ENCODE data around the gene YPEL2. TPM values are rescaled to one million over a fixed set of nuclear protein-coding genes. Genes with fewer than 3 reads are reported as not detected.

Gene YPEL2
- total RNA-seq, 2 experiments from 2014 or later: 0.88 to 3.1 TPM

DNA sequence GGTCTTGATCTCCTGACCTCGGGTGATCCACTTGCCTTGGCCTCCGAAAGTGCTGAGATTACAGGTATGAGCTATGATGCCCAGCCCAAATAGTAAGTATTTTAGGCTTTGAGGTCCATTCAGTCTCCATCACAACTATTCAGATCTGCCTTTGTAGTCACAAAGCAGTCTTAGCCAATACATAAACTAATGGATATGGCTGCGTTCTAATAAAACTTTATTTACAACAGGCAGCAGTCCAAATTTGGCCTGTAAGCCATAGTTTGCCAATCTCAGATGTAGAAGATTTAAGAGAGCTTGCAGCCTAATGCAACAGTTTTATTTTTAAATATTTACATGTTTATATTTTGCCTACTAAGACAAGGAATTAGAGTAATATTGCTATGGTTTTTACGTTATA, 111.7 kb downstream of the YPEL2 start:
- no peak for DNase-seq (ENCODE audit: low spot score)
- TF ChIP-seq, protein P1, sequence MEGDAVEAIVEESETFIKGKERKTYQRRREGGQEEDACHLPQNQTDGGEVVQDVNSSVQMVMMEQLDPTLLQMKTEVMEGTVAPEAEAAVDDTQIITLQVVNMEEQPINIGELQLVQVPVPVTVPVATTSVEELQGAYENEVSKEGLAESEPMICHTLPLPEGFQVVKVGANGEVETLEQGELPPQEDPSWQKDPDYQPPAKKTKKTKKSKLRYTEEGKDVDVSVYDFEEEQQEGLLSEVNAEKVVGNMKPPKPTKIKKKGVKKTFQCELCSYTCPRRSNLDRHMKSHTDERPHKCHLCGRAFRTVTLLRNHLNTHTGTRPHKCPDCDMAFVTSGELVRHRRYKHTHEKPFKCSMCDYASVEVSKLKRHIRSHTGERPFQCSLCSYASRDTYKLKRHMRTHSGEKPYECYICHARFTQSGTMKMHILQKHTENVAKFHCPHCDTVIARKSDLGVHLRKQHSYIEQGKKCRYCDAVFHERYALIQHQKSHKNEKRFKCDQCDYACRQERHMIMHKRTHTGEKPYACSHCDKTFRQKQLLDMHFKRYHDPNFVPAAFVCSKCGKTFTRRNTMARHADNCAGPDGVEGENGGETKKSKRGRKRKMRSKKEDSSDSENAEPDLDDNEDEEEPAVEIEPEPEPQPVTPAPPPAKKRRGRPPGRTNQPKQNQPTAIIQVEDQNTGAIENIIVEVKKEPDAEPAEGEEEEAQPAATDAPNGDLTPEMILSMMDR (conservative IDR thresholded peaks at IDR 0.05; ENCODE audit: low read length): no peak
- no peak for TF ChIP-seq EZH2phosphoT487 (IDR thresholded peaks at IDR 0.05; ENCODE audit: borderline replicate concordance, low read depth, low read length)
- BruUV-seq (replicated peaks): no TSS peak
- intact Hi-C loops (cut with micrococcal nuclease; ENCODE audit: unreplicated experiment): no loop called here
- Histone ChIP-seq H3K4me3 (ENCODE audit: low read depth, low read length, poor library complexity, severe bottlenecking) (no peak overlapping the region), H3K36me3 (ENCODE audit: insufficient read depth, low read length) (no peaks in the 10 kb centered on the region), H3K4me2 (ENCODE audit: low read length) (no peak overlapping the region), H3K79me2 (ENCODE audit: insufficient read depth, low read depth, low read length) (no peaks in the 10 kb centered on the region), H3K4me1 (ENCODE audit: insufficient read depth, low read length, poor library complexity, severe bottlenecking) (peaks cover 30% of the 10 kb centered on the region), H4K20me1 (ENCODE audit: insufficient read depth, low read length) (no peaks in the 10 kb centered on the region), H3K27ac (ENCODE audit: low read depth, low read length, poor library complexity, severe bottlenecking) (no peak overlapping the region), H3K9me2 (ENCODE audit: insufficient read depth, low read length) (no peaks in the 10 kb centered on the region), H3K9me3 (ENCODE audit: low read length) (no peaks in the 10 kb centered on the region), H2AFZ (ENCODE audit: low read length) (no peak overlapping the region)
- ChIA-PET CTCF (ENCODE audit: unreplicated experiment) (no interaction called here), POLR2A (interaction anchor here (0.7 to 1.2 kb wide), 4 partner anchors 15 to 132 kb away, joined by 3 to 9 read pairs (median 4); no protein-coding TSS in a partner anchor)

Small RNA genes within 50 kb of the gene (microRNA-seq; reads per million reads assigned to microRNA genes)
- gene MIR4729 (ENCODE audit: borderline replicate concordance): not detected

Small RNA genes within 50 kb of the gene (small RNA-seq; reads per million reads assigned to genes)
- not detected for gene MIR4729

Other genes starting within 250 kb of the YPEL2 start
- gene TRIM37, start 224.8 kb upstream of the YPEL2 start, total RNA-seq (2014; rRNA removed; shearing (Covaris generic)): 32.7 and 35.4 TPM in 2 replicates
- gene TRIM37, start 224.8 kb upstream of the YPEL2 start, total RNA-seq (2022): 22.4 and 27.9 TPM in 2 replicates
- gene SKA2, start 176.5 kb upstream of the YPEL2 start, total RNA-seq (2014; rRNA removed; shearing (Covaris generic)): 82.5 and 106 TPM in 2 replicates
- gene SKA2, start 176.5 kb upstream of the YPEL2 start, total RNA-seq (2022): 106 and 117 TPM in 2 replicates
- gene PRR11, start 175.9 kb upstream of the YPEL2 start, total RNA-seq (2014; rRNA removed; shearing (Covaris generic)): 21.9 and 27.3 TPM in 2 replicates
- gene PRR11, start 175.9 kb upstream of the YPEL2 start, total RNA-seq (2022): 106 and 123 TPM in 2 replicates
- gene SMG8, start 121.6 kb upstream of the YPEL2 start, total RNA-seq (2014; rRNA removed; shearing (Covaris generic)): 16.4 and 19.9 TPM in 2 replicates
- gene SMG8, start 121.6 kb upstream of the YPEL2 start, total RNA-seq (2022): 16.5 and 17.3 TPM in 2 replicates
- 0.51 and 1.3 TPM in 2 replicates for gene GDPD1, start 111.1 kb upstream of the YPEL2 start, total RNA-seq (2014; rRNA removed; shearing (Covaris generic))
- 3.6 and 5.0 TPM in 2 replicates for gene GDPD1, start 111.1 kb upstream of the YPEL2 start, total RNA-seq (2022)
- gene DHX40, start 234.0 kb downstream of the YPEL2 start, total RNA-seq (2014; rRNA removed; shearing (Covaris generic)): 28.6 and 31.4 TPM in 2 replicates
- gene DHX40, start 234.0 kb downstream of the YPEL2 start, total RNA-seq (2022): 32.8 and 33.2 TPM in 2 replicates

All from OCI-LY7 (cell line).